Psoas muscle (tissue), 8 donors: Measurements from ENCODE around the gene ELN. TPM values are rescaled to one million over a fixed set of nuclear protein-coding genes. Genes with fewer than 3 reads are reported as not detected.

Source experiments
- ATAC-seq, 4 donors: fragments of 200-7000 bp; cut with Tn5 transposase; one replicate each; pipeline ENCODE4 v1.9.1; 2020; ENCODE audit warnings: moderate library complexity in 3 of 4, mild to moderate bottlenecking in 2 of 4
- DNase-seq, 2 donors: peaks; one replicate each; pipeline ENCODE4 v3.0.0-alpha.2; 2020
- H3K27ac ChIP-seq: fragments of 200-600 bp; one replicate; pipeline ENCODE4 v1.8.0; 2022
- H3K27me3 ChIP-seq, 3 donors: fragments of 200-600 bp in 1 of 3; one replicate each; pipeline versions ENCODE4 v1.6.1 to v1.8.0; 2013 to 2022; ENCODE audit warnings: low read length in 2 of 3, mild to moderate bottlenecking in 2 of 3, moderate library complexity in 1 of 3; ENCODE audit not compliant: insufficient read depth in 3 of 3
- H3K36me3 ChIP-seq, 2 donors: fragments of 200-600 bp in 1 of 2; one replicate each; pipeline versions ENCODE4 v1.6.1 to v1.8.0; 2013 to 2022; ENCODE audit warnings: low read depth in 1 of 2, mild to moderate bottlenecking in 1 of 2, moderate library complexity in 1 of 2; ENCODE audit not compliant: insufficient read depth in 1 of 2
- H3K4me1 ChIP-seq: fragments of 200-600 bp; one replicate; pipeline ENCODE4 v1.8.0; 2022
- H3K4me3 ChIP-seq: fragments of 200-600 bp; one replicate; pipeline ENCODE4 v1.8.0; 2022; ENCODE audit warnings: mild to moderate bottlenecking
- H3K9me3 ChIP-seq: fragments of 200-600 bp; one replicate; pipeline ENCODE4 v1.8.0; 2022
- WGBS, 3 donors: extraction: QIAGEN DNeasy Blood & Tissue Kit; methylation state at CpG; one replicate each; pipeline versions ENCODE4 v1.1.6 to v1.1.7; 2013; 5-methylcytosine and 5-hydroxymethylcytosine counted together
- intact Hi-C, 2 donors: fragments of 100-400 bp; cut with DNase I; formaldehyde crosslinking; loops; one replicate each; pipeline versions ENCODE4 v1.11.0 to v1.14.2; 2022
- polyA plus RNA-seq, 3 donors: library from polyadenylated mRNA; stranded (reverse); fragments of 200-250 nt; gene quantifications; one replicate each; pipeline ENCODE4 v1.2.3, GENCODE V29; 2013
- total RNA-seq, 4 donors: library from RNA; stranded (reverse); fragmentation: NEBNext Ultra II Directional in 2 of 4; extraction: Animal tissue kit (Norgen Biotek cat#: 25700) in 2 of 4; gene quantifications; one replicate each; pipeline versions ENCODE4 v1.2.1 to v1.2.4, GENCODE V29; 2021 to 2023
- TF ChIP-seq, protein P1 (sequence below): fragments of 200-600 bp; IDR thresholded peaks from one replicate; pipeline ENCODE4 v1.8.0; 2022; ENCODE audit warnings: antibody characterized with exemption
- donor health status: healthy with polysubstance abuse.
- donor health status: DM: no; HTN: no; CAD: no; lungs with moderate emphysema.
- donor health status: Bipolar disorder and iron deficiency.
- donor health status: healthy.
- donor health status: DM: yes; HTN: yes; CAD: no.
- donor health status: DM: no; HTN: no; CAD: no.
- donor health status: DM: no; HTN: no; CAD: no.
- donor health status: DM: yes; HTN: yes; CAD: no.

ELN gene
- total and polyA plus RNA-seq, 7 donors: 10.6 to 41.1 (median 16.3) TPM

DNA sequence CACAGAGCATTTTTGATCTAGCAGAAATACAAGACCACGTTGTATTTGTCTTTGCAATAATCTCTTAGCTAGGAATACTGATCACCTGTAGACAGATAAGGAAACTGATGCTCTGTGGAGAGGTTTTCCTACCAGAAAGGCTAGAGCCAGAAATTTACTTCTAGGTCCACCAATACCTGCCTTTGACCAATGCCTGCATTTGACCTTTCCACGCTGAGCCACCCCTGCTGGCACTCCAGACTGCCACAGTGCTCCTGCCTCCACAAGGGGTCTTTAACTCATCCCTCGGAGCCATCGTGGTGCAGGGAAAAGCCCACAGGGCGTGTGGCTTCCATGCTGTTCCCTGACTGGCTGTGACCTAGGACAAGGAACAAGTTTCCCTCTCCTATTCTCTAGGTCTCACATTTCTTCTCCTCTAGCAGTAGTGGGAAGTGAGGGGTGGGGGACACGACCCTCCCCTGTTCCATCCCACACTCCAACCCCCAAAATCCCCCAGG is 1.5 kb upstream of the ELN start:
- no peak overlapping the region for H3K27ac ChIP-seq
- no peak for DNase-seq
- H3K27me3 ChIP-seq: peaks cover 0 to 5% (median 0%) of the 10 kb centered on the region in 3 donors
- TF ChIP-seq, protein P1, sequence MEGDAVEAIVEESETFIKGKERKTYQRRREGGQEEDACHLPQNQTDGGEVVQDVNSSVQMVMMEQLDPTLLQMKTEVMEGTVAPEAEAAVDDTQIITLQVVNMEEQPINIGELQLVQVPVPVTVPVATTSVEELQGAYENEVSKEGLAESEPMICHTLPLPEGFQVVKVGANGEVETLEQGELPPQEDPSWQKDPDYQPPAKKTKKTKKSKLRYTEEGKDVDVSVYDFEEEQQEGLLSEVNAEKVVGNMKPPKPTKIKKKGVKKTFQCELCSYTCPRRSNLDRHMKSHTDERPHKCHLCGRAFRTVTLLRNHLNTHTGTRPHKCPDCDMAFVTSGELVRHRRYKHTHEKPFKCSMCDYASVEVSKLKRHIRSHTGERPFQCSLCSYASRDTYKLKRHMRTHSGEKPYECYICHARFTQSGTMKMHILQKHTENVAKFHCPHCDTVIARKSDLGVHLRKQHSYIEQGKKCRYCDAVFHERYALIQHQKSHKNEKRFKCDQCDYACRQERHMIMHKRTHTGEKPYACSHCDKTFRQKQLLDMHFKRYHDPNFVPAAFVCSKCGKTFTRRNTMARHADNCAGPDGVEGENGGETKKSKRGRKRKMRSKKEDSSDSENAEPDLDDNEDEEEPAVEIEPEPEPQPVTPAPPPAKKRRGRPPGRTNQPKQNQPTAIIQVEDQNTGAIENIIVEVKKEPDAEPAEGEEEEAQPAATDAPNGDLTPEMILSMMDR: no peak
- H3K9me3 ChIP-seq: no peaks in the 10 kb centered on the region
- H3K4me1 ChIP-seq: peaks cover 16% of the 10 kb centered on the region
- 29 to 34% (median 31%) methylated on average over 6 of the region's 6 CpGs for WGBS, 3 donors
- no peaks in the 10 kb centered on the region for H3K36me3 ChIP-seq
- peak in 1 of 4 donors; percentile 2 for ATAC-seq
- intact Hi-C loops: loop anchor here (2.0 to 5.0 kb wide), 2 partner anchors 49 to 160 kb away; no protein-coding TSS in a partner anchor
- no peak overlapping the region for H3K4me3 ChIP-seq

DNA sequence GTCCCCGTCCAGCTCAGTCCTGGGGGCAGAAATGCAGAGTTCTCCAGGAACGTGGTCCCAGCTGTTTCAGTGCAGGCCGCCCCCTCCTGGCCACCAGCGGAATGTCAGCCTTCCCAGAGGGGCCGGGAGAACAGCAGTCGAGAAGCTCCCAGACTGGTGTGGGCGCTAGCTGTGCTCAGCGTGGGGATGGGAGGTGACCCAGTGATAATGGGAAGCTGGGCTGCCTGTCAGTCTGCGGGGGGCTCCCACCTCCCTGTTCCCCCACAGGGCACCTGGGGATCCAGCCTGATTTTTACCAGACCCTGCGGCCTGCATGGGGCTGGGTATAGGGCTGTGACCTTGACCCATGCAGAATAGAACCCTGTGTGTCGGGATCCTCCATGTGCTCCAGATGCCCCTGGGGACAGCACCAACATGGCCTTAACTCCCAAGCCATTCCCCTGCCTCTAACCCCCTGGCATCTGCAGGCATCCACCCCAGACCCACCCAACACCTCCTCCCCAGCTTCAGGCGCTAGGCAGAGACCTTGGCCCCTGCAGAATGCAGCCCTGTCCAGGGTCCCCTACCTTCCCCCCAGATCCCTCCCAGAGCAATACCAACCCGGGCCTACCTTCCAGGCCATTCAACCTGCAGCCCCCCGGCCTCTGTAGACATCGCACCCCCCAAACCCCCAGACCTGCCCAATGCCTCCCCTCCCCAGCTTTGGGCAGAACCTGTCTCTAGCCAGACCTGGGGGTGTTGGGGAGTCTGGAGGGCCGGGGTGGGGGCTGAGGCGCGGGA is 880 bp upstream of the ELN start:
- DNase-seq (peak; percentile 82 to 88), ATAC-seq (peak; percentile 54 to 74 (median 69))
- Histone ChIP-seq H3K27ac (no peak overlapping the region), H3K36me3 (no peaks in the 10 kb centered on the region), H3K4me1 (peaks cover 23% of the 10 kb centered on the region), H3K9me3 (no peaks in the 10 kb centered on the region), H3K27me3 (peaks cover 0 to 5% (median 0%) of the 10 kb centered on the region in 3 donors), H3K4me3 (peak overlapping the region; percentile 58)
- TF ChIP-seq, protein P1: peak; percentile 91
- WGBS, 3 donors: 15 to 21% (median 16%) methylated on average over 15 to 18 of the region's 18 CpGs
- intact Hi-C loops: loop anchor here (2.0 to 5.0 kb wide), 2 partner anchors 50 to 160 kb away; no protein-coding TSS in a partner anchor

DNA sequence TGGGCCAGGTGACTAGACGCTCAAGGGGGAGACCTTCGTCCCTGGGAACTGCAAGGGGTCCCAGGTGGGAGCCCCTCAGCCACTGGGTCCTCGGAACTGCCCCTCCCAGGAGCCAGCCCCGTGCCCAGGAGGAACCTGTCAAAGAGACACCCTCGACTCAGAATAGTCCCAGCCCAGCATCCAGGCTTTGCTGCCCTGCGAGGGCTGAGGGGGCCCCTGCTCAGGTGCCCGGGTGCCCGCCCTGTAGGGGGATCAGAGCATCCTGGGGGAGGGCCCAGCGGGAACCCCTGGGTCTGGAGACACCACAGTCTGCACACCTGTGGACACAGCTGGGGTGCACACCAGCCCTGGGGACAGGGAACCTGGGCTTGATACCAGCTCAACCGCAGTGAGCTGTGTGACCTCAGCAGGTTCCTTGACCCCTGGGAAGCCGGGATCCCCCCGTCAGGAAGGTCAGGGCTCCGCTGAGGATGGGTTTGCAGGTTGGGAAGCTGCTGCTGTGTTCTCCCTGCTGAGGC is 407 bp downstream of the ELN start:
- Histone ChIP-seq H3K9me3 (no peaks in the 10 kb centered on the region), H3K4me3 (peak overlapping the region; percentile 58), H3K4me1 (peaks cover 35% of the 10 kb centered on the region), H3K36me3 (no peaks in the 10 kb centered on the region), H3K27me3 (peaks cover 0 to 5% (median 0%) of the 10 kb centered on the region in 3 donors), H3K27ac (peak overlapping the region; percentile 16)
- 36 to 44% (median 39%) methylated on average over 13 of the region's 13 CpGs for WGBS, 3 donors
- intact Hi-C loops: loop anchor here in 1 of 2 donors (5.0 kb wide), 1 partner anchor 51 kb away; no protein-coding TSS in a partner anchor
- no peak for ATAC-seq
- peak in 1 of 2 donors; percentile 56 for DNase-seq
- TF ChIP-seq, protein P1: no peak

DNA sequence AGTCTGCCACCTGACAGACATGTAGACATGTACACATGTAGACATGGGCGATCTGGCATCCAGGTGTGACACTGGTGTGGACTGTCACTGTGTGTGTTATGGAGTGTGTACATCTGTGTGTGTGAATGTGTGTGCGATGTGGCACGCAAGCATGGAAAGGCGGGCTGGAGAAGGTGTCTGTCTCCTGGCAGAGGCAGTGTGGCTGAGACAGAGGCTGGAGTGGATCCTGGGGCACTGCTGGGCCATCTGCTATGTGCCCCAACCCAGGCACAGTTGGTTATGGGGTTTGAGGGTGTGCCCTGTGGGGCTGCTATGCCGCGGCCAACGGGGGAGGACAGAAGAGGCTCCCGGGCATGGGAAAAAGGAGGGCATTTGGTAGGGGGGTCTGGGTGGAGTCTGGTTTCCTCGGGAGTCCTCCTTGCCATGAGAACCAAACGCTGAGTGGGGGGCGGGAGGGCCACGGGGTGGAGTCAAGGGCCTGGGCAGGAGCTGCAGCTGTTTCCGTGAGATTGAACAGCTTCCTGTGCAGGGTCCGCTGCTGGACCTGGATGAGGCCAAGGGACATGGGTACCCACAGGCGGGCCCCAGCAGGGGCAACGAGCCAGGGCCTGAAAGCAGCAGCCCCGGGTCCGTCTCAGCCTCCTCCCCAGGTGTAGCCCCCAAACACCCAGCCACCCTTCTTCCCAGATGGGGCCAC is 1.3 kb downstream of the ELN start:
- Histone ChIP-seq H3K27ac (no peak overlapping the region), H3K27me3 (peaks cover 0 to 5% (median 0%) of the 10 kb centered on the region in 3 donors), H3K9me3 (no peaks in the 10 kb centered on the region), H3K4me3 (peak overlapping the region; percentile 58), H3K4me1 (peaks cover 44% of the 10 kb centered on the region), H3K36me3 (no peaks in the 10 kb centered on the region)
- ATAC-seq (no peak), DNase-seq (peak in 1 of 2 donors; percentile 44)
- intact Hi-C loops: loop anchor here in 1 of 2 donors (5.0 kb wide), 1 partner anchor 52 kb away; no protein-coding TSS in a partner anchor
- TF ChIP-seq, protein P1: no peak
- 44 to 67% (median 47%) methylated on average over 14 to 18 of the region's 18 CpGs for WGBS, 3 donors
